A549 (cell line): ENCODE data around the gene CPSF6.

ENCODE experiments used
- CEBPB ChIP-seq, 2 experiments: fragments of >200 bp in 1 of 2; sonication (Bioruptor Twin) in 1 of 2; formaldehyde crosslinking in 1 of 2; IDR thresholded peaks; 2 replicates each; pipeline ENCODE4 v1.6.1; 2012 to 2016
- CTCF ChIP-seq: fragments of >200 bp; sonication (Bioruptor Twin); formaldehyde crosslinking; IDR thresholded peaks from 3 replicates; pipeline ENCODE4 v1.5.1; 2016
- E2F6 ChIP-seq: IDR thresholded peaks from 2 replicates; pipeline ENCODE4 v1.6.1; 2012; ENCODE audit warnings: low read depth, borderline replicate concordance
- ELK1 ChIP-seq: fragments of 150-350 bp; IDR thresholded peaks from 2 replicates; pipeline ENCODE4 v1.6.1; 2014; ENCODE audit warnings: low read depth, mild to moderate bottlenecking, low read length
- EP300 ChIP-seq, 2 experiments: fragments of >200 bp; sonication (Bioruptor Twin); formaldehyde crosslinking; IDR thresholded peaks; 2 replicates in 1 of 2; 3 replicates in 1 of 2; pipeline ENCODE4 v1.6.1; 2016 to 2017
- ESRRA ChIP-seq: fragments of 150-350 bp; IDR thresholded peaks from 2 replicates; pipeline ENCODE4 v1.6.1; 2014; ENCODE audit warnings: mild to moderate bottlenecking, low read length, borderline replicate concordance
- JUNB ChIP-seq: fragments of >200 bp; sonication (Bioruptor Twin); formaldehyde crosslinking; IDR thresholded peaks from 2 replicates; pipeline ENCODE4 v1.6.1; 2016
- MAX ChIP-seq: IDR thresholded peaks from 2 replicates; pipeline ENCODE4 v1.6.1; 2012
- PBX3 ChIP-seq: IDR thresholded peaks from 2 replicates; pipeline ENCODE4 v1.6.1; 2012
- POLR2A ChIP-seq: IDR thresholded peaks from 2 replicates; pipeline ENCODE4 v1.6.1; 2012; ENCODE audit warnings: mild to moderate bottlenecking, low read length
- RAD21 ChIP-seq, 2 experiments: fragments of >200 bp in 1 of 2; sonication (Bioruptor Twin) in 1 of 2; formaldehyde crosslinking in 1 of 2; IDR thresholded peaks in 1 of 2; conservative IDR thresholded peaks in 1 of 2; 2 replicates in 1 of 2; 3 replicates in 1 of 2; pipeline ENCODE4 v1.6.1; 2012 to 2018; ENCODE audit warnings: inconsistent platforms in 1 of 2
- RARB ChIP-seq: fragments of 250-450 bp; sonication (Bioruptor Pico); IDR thresholded peaks from 2 replicates; pipeline ENCODE4 v1.8.0; 2021; ENCODE audit warnings: mild to moderate bottlenecking, moderate library complexity
- ZNF302 ChIP-seq: fragments of 250-450 bp; sonication (Bioruptor Pico); IDR thresholded peaks from 2 replicates; pipeline ENCODE4 v1.9.0; 2021; ENCODE audit warnings: inconsistent platforms, mild to moderate bottlenecking, moderate library complexity

- TF ChIP-seq CTCF: no peak
- no peak for TF ChIP-seq POLR2A
- TF ChIP-seq MAX: no peak; the same call in none of the 2 replicates
- TF ChIP-seq JUNB: no peak
- no peak for TF ChIP-seq ELK1
- TF ChIP-seq PBX3: no peak
- no peak for TF ChIP-seq RAD21 (conservative IDR thresholded peaks at IDR 0.05 in 1 of 2, IDR thresholded peaks at IDR 0.05 in 1 of 2)
- TF ChIP-seq E2F6: 0 out of 2 replicates have a peak, but pooled peaks have one; percentile 27
- no peak for TF ChIP-seq EP300 (IDR thresholded peaks at IDR 0.05)
- TF ChIP-seq ZNF302 (CRISPR knock-in tag): no peak
- TF ChIP-seq ESRRA: no peak
- no peak for TF ChIP-seq CEBPB (IDR thresholded peaks at IDR 0.05)
- TF ChIP-seq RARB (CRISPR knock-in tag): no peak
Measured at GRCh38 chr12:69239922-69240630, 707 bp downstream of the CPSF6 start.
